HG02884 (cell line): ENCODE results near the gene ADAM17.
"Not testable (repeated sequence)": the region's sequence is repeated elsewhere in the genome, so short reads cannot be mapped to it uniquely, and the experiment has no call there.

Experiments
- ATAC-seq: cut with Tn5 transposase; IDR thresholded peaks from one replicate; pipeline ENCODE4 v1.9.1; 2021; ENCODE audit warnings: mild to moderate bottlenecking, moderate library complexity; ENCODE audit not compliant: unreplicated experiment

Gene ADAM17

DNA sequence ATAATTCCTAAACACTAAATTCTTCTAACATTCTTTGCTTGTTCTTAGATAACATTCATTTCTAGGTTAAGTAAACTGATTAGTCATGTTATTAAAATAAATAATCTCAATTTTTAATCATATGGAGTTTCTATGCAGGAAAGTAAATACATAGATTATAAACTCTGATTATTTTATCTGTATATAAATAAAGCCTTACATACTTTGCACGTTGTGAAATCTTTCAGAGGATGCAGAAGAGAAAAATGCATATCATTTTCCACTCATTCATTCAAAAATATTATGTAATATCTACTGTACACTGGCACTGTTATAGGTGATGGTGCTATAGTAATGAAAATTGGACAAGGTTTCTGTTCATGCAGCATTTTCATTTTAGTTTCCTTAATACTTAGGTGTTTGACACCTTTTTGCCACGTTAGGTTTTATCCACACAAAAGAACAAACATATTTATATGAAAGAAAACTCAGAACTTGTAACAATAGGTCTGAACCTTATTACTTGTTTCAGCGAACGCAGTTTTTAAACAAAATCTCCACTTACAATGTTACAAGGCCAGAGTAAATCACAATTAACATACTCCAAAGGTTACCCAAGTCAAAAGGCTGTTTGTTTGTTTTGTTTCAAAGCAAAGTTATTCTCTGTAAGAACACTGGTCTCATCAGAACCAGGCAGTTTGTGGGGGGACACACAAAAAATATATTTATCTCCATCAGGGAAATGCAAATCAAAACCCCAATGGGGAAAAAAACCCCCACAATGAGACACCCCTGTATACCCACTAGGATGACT is 27.4 kb downstream of the ADAM17 start:
- no peak for ATAC-seq

GRCh38 chr2:9525266-9525665 is 30.4 kb downstream of the ADAM17 start:
- no peak for ATAC-seq

DNA sequence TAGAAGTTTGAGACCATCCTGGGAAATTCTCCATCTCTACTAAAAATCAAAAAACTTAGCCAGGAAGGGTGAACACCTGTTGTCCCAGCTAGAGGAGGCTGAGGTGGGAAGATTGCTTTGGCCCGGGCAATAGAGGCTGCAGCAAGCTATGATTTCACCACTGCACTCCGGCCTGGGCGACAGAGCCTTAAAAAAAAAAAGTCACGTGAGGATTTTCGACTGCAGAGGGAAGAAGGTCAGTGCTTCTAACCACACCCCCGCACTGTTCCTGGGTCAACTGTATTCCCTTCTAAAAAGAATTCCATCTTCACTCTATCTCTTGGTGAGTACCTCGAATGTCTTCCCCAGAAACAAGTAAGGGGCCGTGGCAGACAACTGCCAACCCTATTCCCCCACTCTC is 31.3 kb downstream of the ADAM17 start:
- no peak for ATAC-seq

DNA sequence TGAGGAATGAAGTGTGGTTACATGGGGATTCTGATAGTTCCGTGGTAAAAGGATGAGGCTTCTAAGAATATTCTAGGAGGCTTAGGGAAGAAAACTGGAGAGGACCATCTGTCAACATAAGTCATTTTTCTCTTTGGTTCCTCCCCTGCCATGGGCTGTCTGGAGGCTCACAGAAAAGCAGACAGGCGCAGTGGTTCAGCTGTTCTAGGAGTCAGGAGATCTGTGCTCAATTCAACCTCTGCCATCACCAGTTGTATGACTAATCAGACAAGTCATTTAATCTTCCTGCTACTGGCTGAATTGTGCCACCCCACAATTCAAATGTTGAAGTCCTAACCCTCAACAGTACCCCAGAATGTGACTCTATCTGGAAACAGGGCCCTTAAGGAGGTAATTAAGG is 36.4 kb downstream of the ADAM17 start:
- ATAC-seq, result no peak

DNA sequence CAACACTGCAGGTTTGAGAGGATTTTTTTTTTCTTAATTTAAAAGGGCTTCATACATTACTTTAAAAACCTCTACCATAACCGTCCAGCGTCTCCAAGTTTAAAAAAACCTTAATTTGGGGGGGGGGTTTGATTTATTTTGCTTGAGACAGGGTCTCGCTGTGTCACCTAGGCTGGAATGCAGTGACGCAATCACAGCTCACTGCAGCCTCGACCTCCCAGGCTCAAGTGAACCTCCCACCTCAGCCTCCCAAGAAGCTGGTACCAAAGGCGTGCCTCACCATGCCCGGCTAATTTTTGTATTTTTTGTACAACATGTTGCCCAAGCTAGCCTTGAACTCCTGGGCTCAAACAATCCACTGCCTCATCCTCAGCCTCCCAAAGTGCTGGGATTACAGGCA is 36.9 kb downstream of the ADAM17 start:
- no peak for ATAC-seq

DNA sequence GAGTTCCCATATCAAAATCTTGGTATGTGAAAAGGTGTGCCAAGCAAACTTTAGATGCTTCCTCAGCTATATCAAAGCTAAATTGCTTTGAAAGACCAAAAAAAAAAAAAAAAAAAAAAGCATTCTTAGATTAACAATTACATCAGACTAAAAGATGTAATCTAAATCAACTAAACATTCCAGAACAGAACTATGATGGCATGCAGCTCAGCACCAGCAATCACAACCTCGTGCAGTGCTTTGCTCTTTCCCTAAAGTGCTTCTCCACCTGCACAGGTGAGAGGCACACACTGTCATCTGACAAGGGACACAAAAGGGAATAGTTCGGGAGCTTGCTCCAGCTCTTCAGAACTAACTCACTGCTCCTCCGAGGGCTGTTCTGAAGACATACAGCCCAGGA is 37.5 kb downstream of the ADAM17 start:
- ATAC-seq, result no peak

- ATAC-seq, result no peak
Measured at GRCh38 chr2:9517118-9517782, 38.4 kb downstream of the ADAM17 start.

- ATAC-seq, result not testable (repeated sequence)
Measured at GRCh38 chr2:9513946-9514345, 41.7 kb downstream of the ADAM17 start.

DNA sequence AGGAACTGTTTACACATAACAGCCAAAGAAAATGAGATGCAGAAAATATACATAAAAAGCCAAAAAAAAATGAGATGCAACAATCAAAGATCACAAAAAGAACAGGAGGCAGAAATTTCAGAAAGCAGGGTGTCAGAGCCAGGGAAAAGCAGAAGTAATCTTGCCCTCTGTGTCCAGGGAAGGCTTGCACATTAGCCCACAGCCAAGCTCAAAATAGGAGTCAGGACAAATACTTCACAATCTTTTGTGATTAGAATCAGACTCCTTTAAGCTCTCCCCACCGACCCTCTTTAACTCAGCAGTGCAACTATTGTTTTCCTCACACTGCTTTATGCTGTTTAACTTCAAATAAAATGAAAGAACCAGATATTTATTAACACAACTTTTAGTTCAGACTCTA is 46.7 kb downstream of the ADAM17 start:
- ATAC-seq, result no peak

- ATAC-seq, result no peak
Measured at GRCh38 chr2:9498210-9498609, 57.4 kb downstream of the ADAM17 start.

DNA sequence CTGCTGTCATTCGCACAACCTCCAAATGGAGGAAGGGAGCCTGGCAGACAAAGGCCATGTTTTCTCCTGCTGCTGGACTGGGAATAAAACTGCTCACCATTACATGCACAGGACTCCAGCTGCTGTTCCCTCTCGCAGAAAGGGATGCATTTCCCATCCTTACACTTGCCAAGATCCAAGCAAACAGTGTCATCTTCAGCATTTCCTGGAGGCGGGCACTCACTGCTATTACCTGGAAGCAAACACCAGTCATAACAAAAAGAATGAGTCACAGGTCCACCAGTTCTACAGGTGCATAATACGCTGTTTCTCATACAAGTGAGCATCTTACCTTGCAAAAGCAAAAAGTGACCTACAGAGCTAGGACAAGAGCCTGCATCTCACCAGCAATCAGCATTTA is 58.6 kb downstream of the ADAM17 start:
- no peak for ATAC-seq

DNA sequence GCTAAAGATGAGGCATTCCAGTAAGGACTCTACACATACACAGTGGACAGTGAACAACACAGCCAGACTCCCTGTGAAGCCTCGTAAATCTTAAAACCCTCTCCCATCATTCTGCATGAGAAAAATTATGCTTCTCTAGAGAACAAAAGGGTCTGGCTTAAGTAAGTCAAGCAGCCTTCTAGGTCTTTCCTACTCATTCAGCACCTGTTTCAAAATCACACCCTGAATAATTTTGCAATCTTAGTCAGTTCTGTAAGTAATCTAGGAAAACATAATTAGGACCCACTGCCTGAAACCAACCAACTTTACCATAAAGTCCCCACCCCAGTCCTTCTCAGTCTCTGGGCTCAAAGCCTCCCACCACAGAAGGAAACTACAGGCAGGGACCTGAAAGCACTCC is 61.5 kb downstream of the ADAM17 start:
- ATAC-seq, result no peak

GRCh38 chr2:9493478-9493877 is 62.2 kb downstream of the ADAM17 start:
- ATAC-seq, result no peak

- no peak for ATAC-seq
Measured at GRCh38 chr2:9492927-9493326, 62.7 kb downstream of the ADAM17 start.

DNA sequence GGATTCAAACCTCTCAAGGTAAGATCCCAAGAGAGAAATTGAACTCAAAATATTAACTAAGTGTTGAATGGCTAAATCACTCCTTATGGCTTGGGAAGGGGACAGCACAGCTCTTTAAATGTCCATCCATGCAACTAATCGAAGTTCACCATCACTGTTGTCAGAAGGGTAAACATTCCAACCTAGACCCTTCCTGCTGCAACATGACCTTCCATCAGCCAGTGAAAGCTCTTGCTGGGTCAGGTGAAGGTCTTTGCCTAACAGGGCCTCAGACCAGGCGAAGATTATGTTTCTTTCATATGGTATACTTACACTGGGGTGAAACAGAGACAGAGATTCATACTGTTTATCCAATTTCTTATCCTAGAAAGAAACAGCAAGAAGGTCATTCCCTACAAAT is 64.8 kb downstream of the ADAM17 start:
- no peak for ATAC-seq

GRCh38 chr2:9488583-9489547 is 66.8 kb downstream of the ADAM17 start:
- ATAC-seq, result no peak

GRCh38 chr2:9484533-9484932 is 71.1 kb downstream of the ADAM17 start:
- no peak for ATAC-seq

GRCh38 chr2:9483107-9483506 is 72.5 kb downstream of the ADAM17 start:
- no peak for ATAC-seq

- no peak for ATAC-seq
Measured at GRCh38 chr2:9480157-9480556, 75.5 kb downstream of the ADAM17 start.

DNA sequence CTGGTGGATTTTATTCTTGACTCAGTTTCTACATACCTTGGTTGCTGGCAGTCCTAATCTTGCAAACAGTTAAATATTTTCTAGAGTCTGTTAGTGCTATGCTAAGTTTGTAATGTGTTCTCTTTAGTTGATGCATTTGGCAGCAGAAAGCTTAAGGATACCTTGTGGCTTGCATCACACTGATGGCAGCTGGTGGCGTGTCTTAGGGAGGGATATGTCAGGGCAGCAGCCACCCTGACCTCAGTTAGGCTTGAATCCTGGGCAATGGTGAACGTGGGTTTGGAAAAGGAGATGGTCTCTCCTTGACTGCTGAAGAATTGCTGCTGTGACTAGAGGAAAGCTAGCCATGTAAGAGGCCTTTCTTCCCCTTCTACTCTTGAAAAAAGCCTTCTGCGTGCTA is 77.1 kb downstream of the ADAM17 start:
- no peak for ATAC-seq

DNA sequence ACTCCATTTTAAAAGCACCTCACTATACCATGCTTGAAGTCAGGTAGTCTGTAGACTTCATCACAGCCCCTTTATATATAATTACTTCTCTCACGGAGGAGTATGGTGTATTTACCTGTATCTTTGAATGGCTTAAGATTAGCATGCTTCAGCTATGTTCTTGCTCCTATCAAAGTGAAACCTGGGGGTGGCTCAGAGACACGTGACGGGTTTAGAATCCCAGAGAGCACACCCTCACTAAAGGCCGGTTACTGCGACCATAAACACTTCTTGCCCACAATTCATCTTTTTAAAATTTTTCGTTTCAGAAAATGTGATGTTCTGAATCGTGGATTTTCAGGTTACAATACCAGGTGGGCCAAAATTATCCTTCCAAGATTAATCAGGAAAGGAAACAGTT is 77.7 kb downstream of the ADAM17 start:
- no peak for ATAC-seq
